Measurements from ENCODE around the gene ANKLE1.

ANKLE1 gene

GRCh38 chr19:17307876-17308377, 26.2 kb downstream of the ANKLE1 start:
- DNase-seq (ENCODE audit: low read depth): no peak

- peak; percentile 100 for DNase-seq (ENCODE audit: low read depth)
Measured at GRCh38 chr19:17309198-17309964, 27.7 kb downstream of the ANKLE1 start, which contains the start of gene DDA1. Gene DDA1 (plus strand): TSS chr19:17309563. CDS start chr19:17309655, 92 bp downstream.

DNA sequence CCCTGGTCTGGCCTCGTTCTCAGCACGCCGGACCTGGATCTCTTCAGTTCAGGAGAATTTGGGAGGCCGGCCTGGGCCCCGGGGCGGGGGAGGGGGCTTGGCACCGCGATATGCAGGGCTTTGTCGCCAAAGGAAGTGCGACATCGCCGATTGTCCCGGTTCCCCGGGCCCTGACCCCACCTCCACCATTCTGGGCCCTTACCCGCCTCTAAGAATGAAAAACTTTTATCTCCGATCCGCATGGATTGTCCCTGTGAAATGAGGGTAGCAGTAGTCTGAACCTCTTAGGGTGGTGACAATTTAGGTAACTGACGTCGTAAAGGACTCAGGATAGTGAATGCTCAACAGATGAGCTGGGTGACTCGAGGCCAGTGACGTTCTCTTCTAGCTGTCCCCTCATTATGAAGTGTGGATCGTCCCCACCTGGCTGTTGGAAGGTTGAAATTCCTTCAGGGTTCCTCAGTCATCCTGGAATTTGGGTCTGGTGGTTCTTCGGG, 28.3 kb downstream of the ANKLE1 start:
- no peak for DNase-seq (ENCODE audit: low read depth)

- peak; percentile 57 for DNase-seq (ENCODE audit: low read depth)
Measured at GRCh38 chr19:17311455-17312188, 29.9 kb downstream of the ANKLE1 start.

- no peak for DNase-seq (ENCODE audit: low read depth)
Measured at GRCh38 chr19:17312189-17313113, 30.8 kb downstream of the ANKLE1 start.

DNA sequence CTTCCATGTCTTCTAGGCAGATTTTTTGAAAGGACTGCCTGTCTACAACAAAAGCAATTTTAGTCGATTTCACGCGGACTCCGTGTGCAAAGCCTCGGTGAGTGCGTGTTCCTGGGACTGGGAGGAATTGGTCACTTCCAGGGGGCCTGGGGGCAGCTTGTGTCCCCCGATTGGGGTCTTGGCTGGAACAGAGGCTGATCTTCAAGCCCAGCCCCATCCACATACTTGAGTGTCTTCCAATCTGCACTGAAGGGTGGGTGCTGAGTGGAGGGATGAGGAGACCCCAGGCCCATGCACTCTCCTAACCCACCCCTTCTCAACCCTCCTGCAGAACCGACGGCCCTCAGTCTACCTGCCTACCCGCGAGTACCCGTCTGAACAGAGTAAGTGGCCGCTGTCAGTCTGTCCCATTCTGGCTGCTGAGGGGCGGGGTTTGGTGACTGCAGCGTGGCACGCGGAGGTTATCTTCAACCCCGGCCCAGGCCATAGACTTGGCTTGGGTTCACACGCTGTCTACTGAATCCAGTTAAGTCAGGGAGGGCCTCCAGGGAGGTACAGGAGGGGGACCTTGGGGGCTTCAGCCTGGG, 32.4 kb downstream of the ANKLE1 start:
- DNase-seq (ENCODE audit: low read depth): no peak

DNA sequence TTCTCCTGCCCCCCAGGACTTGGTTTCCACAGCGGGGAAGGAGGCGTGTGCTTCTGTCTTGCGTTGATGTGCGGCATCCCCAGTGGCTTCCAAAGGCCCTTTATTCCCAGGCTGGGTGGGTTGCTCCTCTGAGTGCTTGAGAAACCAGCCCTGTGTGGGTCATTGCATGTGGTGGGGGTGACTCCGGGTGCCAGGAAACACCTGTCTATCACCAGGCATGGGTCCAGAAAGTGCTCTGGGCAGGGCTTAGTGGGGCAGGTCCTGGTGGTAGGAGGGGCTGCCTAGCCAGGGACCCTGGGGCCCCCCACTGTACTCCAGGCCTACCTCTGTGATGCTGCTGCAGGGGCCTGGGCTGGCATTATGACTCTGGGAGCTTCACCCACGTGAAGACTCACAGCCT, 37.3 kb downstream of the ANKLE1 start:
- no peak for DNase-seq (ENCODE audit: low read depth)

- no peak for DNase-seq (ENCODE audit: low read depth)
Measured at GRCh38 chr19:17319473-17320238, 38.0 kb downstream of the ANKLE1 start.

DNA sequence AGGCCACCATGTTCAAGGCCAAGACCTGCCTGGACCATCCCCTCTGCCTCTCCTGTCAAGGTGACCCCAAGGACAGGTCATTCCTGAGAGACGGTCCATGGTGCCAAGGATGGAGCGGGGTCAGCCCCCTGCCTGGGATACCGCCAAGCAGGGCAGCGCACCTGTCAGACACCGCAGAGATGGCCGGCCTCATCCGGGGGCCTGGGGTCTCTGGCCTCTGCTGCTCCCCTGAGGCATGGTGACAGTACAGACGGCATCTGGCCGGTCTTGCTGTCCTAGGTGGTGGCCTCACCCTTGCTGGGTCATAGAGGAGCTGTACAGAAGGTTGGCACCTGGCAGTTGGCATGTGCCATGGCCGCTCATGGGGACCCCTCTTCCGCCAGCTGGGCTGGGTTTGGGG, 38.7 kb downstream of the ANKLE1 start:
- DNase-seq (ENCODE audit: low read depth): no peak

- no peak for DNase-seq (ENCODE audit: low read depth)
Measured at GRCh38 chr19:17321655-17322489, 40.2 kb downstream of the ANKLE1 start.

DNA sequence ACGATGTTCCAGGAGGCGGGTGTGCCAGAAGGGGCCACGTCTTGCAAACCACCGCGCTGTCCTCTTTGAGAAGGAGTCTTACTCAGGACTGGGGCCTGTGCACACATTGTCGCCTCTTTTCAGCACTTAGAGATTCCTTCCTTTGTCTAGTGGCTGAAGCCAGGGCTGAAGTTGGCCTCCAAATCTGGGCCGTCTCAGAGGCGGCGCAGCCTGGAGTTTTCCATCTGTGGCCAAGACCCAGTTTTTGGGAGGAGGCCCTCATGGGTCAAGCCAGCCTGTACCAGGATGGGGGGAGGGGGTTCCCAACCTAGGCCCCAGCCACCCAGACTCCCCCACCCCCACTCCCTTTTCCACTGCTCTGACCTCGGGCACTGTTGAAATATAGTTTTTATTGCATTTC, 41.2 kb downstream of the ANKLE1 start:
- no peak for DNase-seq (ENCODE audit: low read depth)

- DNase-seq (ENCODE audit: low read depth): no peak
Measured at GRCh38 chr19:17323300-17323963, 41.7 kb downstream of the ANKLE1 start.

DNA sequence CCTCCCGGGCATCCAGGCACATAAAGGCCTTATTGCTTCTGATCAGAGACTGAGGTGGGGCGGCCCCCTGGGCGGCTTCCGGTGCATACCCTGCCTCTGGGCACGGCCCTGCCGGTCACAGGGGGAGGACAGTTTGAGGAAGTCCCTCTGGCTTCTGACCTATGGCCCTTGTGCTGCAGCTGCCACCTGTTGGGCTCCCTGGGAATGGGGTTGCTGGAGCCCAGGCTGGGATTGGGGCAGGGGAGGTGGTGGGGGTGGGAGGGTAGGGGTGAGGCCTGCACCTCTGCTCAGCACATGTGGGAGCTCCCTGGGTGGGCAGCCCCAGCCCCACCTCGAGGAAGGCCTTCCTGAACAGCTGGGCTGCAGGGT, 42.2 kb downstream of the ANKLE1 start:
- DNase-seq (ENCODE audit: low read depth): no peak

GRCh38 chr19:17324357-17325114, 42.8 kb downstream of the ANKLE1 start:
- DNase-seq (ENCODE audit: low read depth): no peak

GRCh38 chr19:17325133-17325532, 43.4 kb downstream of the ANKLE1 start:
- DNase-seq (ENCODE audit: low read depth): no peak

- no peak for DNase-seq (ENCODE audit: low read depth)
Measured at GRCh38 chr19:17325881-17326594, 44.3 kb downstream of the ANKLE1 start.

GRCh38 chr19:17326595-17326966, 44.9 kb downstream of the ANKLE1 start:
- no peak for DNase-seq (ENCODE audit: low read depth)

GRCh38 chr19:17327068-17327653, 45.5 kb downstream of the ANKLE1 start:
- DNase-seq (ENCODE audit: low read depth): no peak
